OCI-LY7 (cell line): ENCODE data around the gene PYGL.

Source experiments
- CTCF ChIP-seq: fragments of 200-600 bp; sonication (generic); conservative IDR thresholded peaks from 2 replicates; pipeline ENCODE4 v1.5.1; 2014; ENCODE audit warnings: mild to moderate bottlenecking, antibody characterized with exemption, low read length, moderate library complexity, mixed read lengths
- EZH2phosphoT487 ChIP-seq: fragments of 200-600 bp; sonication (generic); IDR thresholded peaks from 2 replicates; pipeline ENCODE4 v1.6.1; 2018; ENCODE audit warnings: low read depth, borderline replicate concordance, mild to moderate bottlenecking, mixed run types, antibody characterized with exemption, low read length, moderate library complexity, mixed read lengths

GRCh38 chr14:50922803-50923202, 21.5 kb downstream of the PYGL start:
- no peak for TF ChIP-seq EZH2phosphoT487
- no peak for TF ChIP-seq CTCF
